ENCODE results near the gene GOT1. TPM values are rescaled to one million over a fixed set of nuclear protein-coding genes. Genes with fewer than 3 reads are reported as not detected.

The GOT1 gene
- total RNA-seq, 1 experiment from 2014 or later, result 163 TPM

- Mint-ChIP-seq H3K36me3 (ENCODE audit: insufficient read depth, unreplicated experiment) (no peaks in the 10 kb centered on the region), H3K27me3 (ENCODE audit: insufficient read depth, unreplicated experiment) (peaks cover 78% of the 10 kb centered on the region), H3K27ac (ENCODE audit: low read depth, unreplicated experiment) (no peak overlapping the region), H3K4me3 (ENCODE audit: unreplicated experiment) (no peak overlapping the region), H3K9me3 (ENCODE audit: unreplicated experiment) (no peaks in the 10 kb centered on the region), H3K4me1 (ENCODE audit: insufficient read depth, unreplicated experiment) (no peaks in the 10 kb centered on the region)
- no peak for DNase-seq (ENCODE audit: unreplicated experiment)
- POLR2A ChIA-PET, result interaction anchor here (0.5 to 1.2 kb wide), 3 partner anchors 10 to 1787 kb away, joined by 3 read pairs; no protein-coding TSS in a partner anchor
- intact Hi-C loops (cut with micrococcal nuclease), result no loop called here
- TF ChIP-seq CTCF (IDR thresholded peaks at IDR 0.05; ENCODE audit: unreplicated experiment), result no peak
- CTCF ChIA-PET, result interaction anchor here (0.7 to 3.1 kb wide), 4 partner anchors 10 to 1833 kb away, joined by 3 to 17 read pairs (median 8); no protein-coding TSS in a partner anchor
- BruUV-seq (replicated peaks), result no TSS peak
Observed at GRCh38 chr10:99451499-99451788, 21.0 kb upstream of the GOT1 start.

DNA sequence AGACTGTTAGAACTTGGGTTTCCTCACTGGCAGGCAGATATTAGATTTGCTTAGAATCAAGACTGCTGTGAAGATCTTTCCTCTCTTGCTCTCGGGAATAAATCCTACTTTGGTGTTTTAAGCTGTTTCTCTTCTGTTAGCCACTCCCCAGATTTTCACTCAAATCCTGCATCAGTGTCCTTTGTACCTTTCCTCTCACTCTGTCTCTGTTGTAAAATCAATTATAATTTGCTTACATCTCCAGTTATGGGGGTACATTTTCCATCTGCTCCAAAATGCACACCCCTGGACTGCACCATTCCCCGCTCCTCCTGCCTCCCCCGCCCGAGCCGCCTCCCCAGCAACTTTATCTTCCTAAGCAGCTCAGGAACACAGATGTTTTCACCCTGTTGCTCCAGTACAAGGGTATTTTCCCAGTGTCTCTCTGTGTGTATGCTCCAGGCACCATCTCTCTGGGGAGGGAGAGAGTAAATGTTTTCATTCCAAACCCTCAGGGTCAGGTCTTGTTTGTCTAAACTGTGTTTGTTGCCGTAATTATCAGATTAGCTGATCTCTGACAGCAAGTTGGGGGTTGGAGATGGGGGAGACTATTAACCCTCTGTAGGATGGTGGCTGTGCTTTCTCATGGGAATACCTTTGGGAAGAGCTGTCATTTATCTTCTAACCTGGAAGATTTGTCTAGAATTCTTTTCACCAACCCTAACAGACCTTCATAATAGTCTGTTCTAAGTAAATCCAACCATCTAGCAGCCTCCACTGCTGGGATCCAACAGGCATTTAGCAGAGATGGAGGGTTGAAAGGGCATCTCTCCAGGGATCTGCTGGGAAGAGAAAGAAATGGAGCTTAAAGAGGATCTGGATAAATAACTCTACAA, 20.4 kb upstream of the GOT1 start:
- H3K27me3 Mint-ChIP-seq (ENCODE audit: insufficient read depth, unreplicated experiment), result peaks cover 80% of the 10 kb centered on the region
- DNase-seq (ENCODE audit: unreplicated experiment), result no peak
- H3K9me3 Mint-ChIP-seq (ENCODE audit: unreplicated experiment), result no peaks in the 10 kb centered on the region
- BruUV-seq (replicated peaks), result no TSS peak
- H3K4me1 Mint-ChIP-seq (ENCODE audit: insufficient read depth, unreplicated experiment), result no peaks in the 10 kb centered on the region
- TF ChIP-seq CTCF (IDR thresholded peaks at IDR 0.05; ENCODE audit: unreplicated experiment), result no peak
- ChIA-PET POLR2A (interaction anchor here (0.5 to 1.2 kb wide), 4 partner anchors 11 to 1786 kb away, joined by 3 read pairs; partner anchors contain the start of gene GOT1), CTCF (interaction anchor here (0.7 to 3.1 kb wide), 7 partner anchors 10 to 1833 kb away, joined by 3 to 17 read pairs (median 6); no protein-coding TSS in a partner anchor)
- intact Hi-C loops (cut with micrococcal nuclease), result no loop called here
- H3K4me3 Mint-ChIP-seq (ENCODE audit: unreplicated experiment), result no peak overlapping the region
- H3K27ac Mint-ChIP-seq (ENCODE audit: low read depth, unreplicated experiment), result no peak overlapping the region
- H3K36me3 Mint-ChIP-seq (ENCODE audit: insufficient read depth, unreplicated experiment), result no peaks in the 10 kb centered on the region

- TF ChIP-seq CTCF (IDR thresholded peaks at IDR 0.05; ENCODE audit: unreplicated experiment), result no peak
- no peak overlapping the region for H3K4me3 Mint-ChIP-seq (ENCODE audit: unreplicated experiment)
- ChIA-PET CTCF (interaction anchor here (1.0 to 3.1 kb wide), 6 partner anchors 11 to 162 kb away, joined by 4 to 17 read pairs (median 6); no protein-coding TSS in a partner anchor), POLR2A (interaction anchor here (0.6 to 0.8 kb wide), 2 partner anchors 9 to 20 kb away, joined by 3 read pairs; partner anchors contain the start of gene GOT1)
- no peaks in the 10 kb centered on the region for H3K9me3 Mint-ChIP-seq (ENCODE audit: unreplicated experiment)
- no peaks in the 10 kb centered on the region for H3K36me3 Mint-ChIP-seq (ENCODE audit: insufficient read depth, unreplicated experiment)
- no peaks in the 10 kb centered on the region for H3K4me1 Mint-ChIP-seq (ENCODE audit: insufficient read depth, unreplicated experiment)
- intact Hi-C loops (cut with micrococcal nuclease), result no loop called here
- BruUV-seq (replicated peaks), result no TSS peak
- DNase-seq (ENCODE audit: unreplicated experiment), result no peak
- peaks cover 77% of the 10 kb centered on the region for H3K27me3 Mint-ChIP-seq (ENCODE audit: insufficient read depth, unreplicated experiment)
- no peak overlapping the region for H3K27ac Mint-ChIP-seq (ENCODE audit: low read depth, unreplicated experiment)
Observed at GRCh38 chr10:99450156-99450555, 19.7 kb upstream of the GOT1 start.

DNA sequence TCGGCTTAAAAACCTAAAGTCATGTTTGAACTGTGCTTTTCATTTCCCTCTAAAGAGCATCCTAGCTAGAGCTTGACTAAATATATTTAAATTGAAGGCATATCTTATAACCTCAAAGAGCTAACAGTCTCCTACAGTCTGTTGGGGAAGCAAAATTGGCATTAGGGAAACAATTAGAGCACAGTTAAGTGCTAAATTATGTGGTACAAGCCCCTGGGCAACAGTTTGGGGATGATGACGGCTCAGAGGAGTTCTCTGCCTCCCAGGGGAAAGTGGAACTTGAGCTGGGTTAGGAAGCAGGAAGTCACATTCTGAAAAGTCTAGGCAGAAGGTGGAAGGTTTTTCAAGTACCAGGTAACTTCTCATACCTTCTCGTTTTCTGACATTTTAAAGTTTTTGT, 18.6 kb upstream of the GOT1 start:
- TF ChIP-seq CTCF (IDR thresholded peaks at IDR 0.05; ENCODE audit: unreplicated experiment), result no peak
- peaks cover 67% of the 10 kb centered on the region for H3K27me3 Mint-ChIP-seq (ENCODE audit: insufficient read depth, unreplicated experiment)
- DNase-seq (ENCODE audit: unreplicated experiment), result no peak
- ChIA-PET POLR2A (no interaction called here), CTCF (interaction anchor here (0.7 to 3.1 kb wide), 7 partner anchors 13 to 262 kb away, joined by 3 to 10 read pairs (median 6); no protein-coding TSS in a partner anchor)
- H3K9me3 Mint-ChIP-seq (ENCODE audit: unreplicated experiment), result no peaks in the 10 kb centered on the region
- no TSS peak for BruUV-seq (replicated peaks)
- H3K4me1 Mint-ChIP-seq (ENCODE audit: insufficient read depth, unreplicated experiment), result no peaks in the 10 kb centered on the region
- intact Hi-C loops (cut with micrococcal nuclease), result no loop called here
- no peak overlapping the region for H3K4me3 Mint-ChIP-seq (ENCODE audit: unreplicated experiment)
- no peaks in the 10 kb centered on the region for H3K36me3 Mint-ChIP-seq (ENCODE audit: insufficient read depth, unreplicated experiment)
- no peak overlapping the region for H3K27ac Mint-ChIP-seq (ENCODE audit: low read depth, unreplicated experiment)

Data from MCF 10A (cell line).